Hepatocyte (in vitro differentiated cells): Measurements from ENCODE around the gene SENP2.

Experiments used
- EZH2 ChIP-seq: fragments of 200-600 bp; sonication (generic); IDR thresholded peaks from 2 replicates; pipeline ENCODE4 v1.6.1; 2016; ENCODE audit warnings: antibody characterized with exemption, mild to moderate bottlenecking, borderline replicate concordance
- TF ChIP-seq, protein P1 (sequence below): fragments of 200-600 bp; sonication (generic); IDR thresholded peaks from 2 replicates; pipeline ENCODE4 v1.5.1; 2016; ENCODE audit warnings: antibody characterized with exemption, mild to moderate bottlenecking; ENCODE audit not compliant: poor library complexity

DNA sequence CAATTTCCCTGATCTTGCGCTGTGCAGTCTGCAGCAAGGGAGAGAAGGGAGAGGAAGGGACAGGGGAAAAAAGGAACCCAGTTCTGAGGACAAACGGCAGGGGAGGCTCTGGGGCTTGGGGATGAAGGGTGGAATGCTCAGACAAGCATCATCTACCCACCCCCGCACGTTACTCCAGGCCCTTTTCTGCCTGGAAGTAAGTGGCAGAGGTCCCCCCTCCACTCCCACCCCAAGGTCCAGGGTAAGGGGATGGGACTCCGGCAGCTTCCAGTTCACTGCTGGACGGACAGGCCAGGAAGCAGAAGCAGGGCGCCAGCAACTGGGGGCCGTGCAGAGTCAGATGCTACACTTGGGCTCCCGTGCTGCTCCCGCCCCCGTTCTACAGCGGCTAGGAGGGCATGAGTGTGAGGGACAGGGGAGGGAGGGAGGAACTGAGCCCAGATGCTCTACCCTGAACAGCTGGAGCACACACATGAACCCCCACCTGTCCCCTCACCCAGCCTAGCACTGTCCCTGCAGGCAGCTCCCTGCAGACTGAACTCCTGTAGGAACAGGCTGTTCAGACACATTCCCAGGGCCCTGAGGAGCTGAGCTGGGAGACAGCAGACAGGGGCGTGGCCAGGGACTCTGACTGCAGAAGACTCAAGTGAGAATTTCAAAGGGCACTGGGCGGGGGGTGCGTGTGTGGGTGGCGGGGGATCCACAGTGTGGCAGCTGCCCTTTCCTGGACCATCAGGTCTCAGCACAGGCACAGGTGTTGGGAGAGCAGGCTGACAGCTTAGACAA lies 59.7 kb downstream of the SENP2 start:
- TF ChIP-seq, protein P1, sequence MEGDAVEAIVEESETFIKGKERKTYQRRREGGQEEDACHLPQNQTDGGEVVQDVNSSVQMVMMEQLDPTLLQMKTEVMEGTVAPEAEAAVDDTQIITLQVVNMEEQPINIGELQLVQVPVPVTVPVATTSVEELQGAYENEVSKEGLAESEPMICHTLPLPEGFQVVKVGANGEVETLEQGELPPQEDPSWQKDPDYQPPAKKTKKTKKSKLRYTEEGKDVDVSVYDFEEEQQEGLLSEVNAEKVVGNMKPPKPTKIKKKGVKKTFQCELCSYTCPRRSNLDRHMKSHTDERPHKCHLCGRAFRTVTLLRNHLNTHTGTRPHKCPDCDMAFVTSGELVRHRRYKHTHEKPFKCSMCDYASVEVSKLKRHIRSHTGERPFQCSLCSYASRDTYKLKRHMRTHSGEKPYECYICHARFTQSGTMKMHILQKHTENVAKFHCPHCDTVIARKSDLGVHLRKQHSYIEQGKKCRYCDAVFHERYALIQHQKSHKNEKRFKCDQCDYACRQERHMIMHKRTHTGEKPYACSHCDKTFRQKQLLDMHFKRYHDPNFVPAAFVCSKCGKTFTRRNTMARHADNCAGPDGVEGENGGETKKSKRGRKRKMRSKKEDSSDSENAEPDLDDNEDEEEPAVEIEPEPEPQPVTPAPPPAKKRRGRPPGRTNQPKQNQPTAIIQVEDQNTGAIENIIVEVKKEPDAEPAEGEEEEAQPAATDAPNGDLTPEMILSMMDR, result no peak
- no peak for TF ChIP-seq EZH2
